KMS-11 (cell line): ENCODE results near the gene LIX1.
"Not testable (repeated sequence)": the region's sequence is repeated elsewhere in the genome, so short reads cannot be mapped to it uniquely, and the experiment has no call there.

Experiments used
- H2AFZ ChIP-seq: fragments of 200-600 bp; sonication (generic); 2 replicates; pipeline ENCODE4 v1.6.1; 2016; ENCODE audit warnings: antibody characterized with exemption, mixed run types, low read depth
- H3K27ac ChIP-seq: fragments of 200-600 bp; sonication (generic); 2 replicates; pipeline ENCODE4 v1.6.1; 2016; ENCODE audit warnings: mild to moderate bottlenecking, mixed run types
- H3K27me3 ChIP-seq: fragments of 200-600 bp; sonication (generic); 2 replicates; pipeline ENCODE4 v1.6.1; 2017; ENCODE audit warnings: mild to moderate bottlenecking, low read depth, mixed run types, moderate library complexity; ENCODE audit not compliant: insufficient read depth
- H3K36me3 ChIP-seq: fragments of 200-600 bp; sonication (generic); 2 replicates; pipeline ENCODE4 v1.6.1; 2017; ENCODE audit warnings: mild to moderate bottlenecking, mixed run types; ENCODE audit not compliant: insufficient read depth
- H3K4me1 ChIP-seq: fragments of 200-600 bp; sonication (generic); 2 replicates; pipeline ENCODE4 v1.6.1; 2016; ENCODE audit warnings: mild to moderate bottlenecking, low read depth, mixed run types; ENCODE audit not compliant: poor library complexity, severe bottlenecking
- H3K4me2 ChIP-seq: fragments of 200-600 bp; sonication (generic); 2 replicates; pipeline ENCODE4 v1.7.0; 2016; ENCODE audit warnings: mild to moderate bottlenecking, mixed run types
- H3K4me3 ChIP-seq: fragments of 200-600 bp; sonication (generic); IDR thresholded peaks from 2 replicates; pipeline ENCODE4 v1.6.1; 2017; ENCODE audit warnings: low read depth, low read length, mixed read lengths; ENCODE audit not compliant: insufficient read depth
- H3K79me2 ChIP-seq: fragments of 200-600 bp; sonication (generic); 2 replicates; pipeline ENCODE4 v1.6.1; 2016; ENCODE audit warnings: low read depth, mixed run types; ENCODE audit not compliant: insufficient read depth
- H3K9ac ChIP-seq: fragments of 200-600 bp; sonication (generic); 2 replicates; pipeline ENCODE4 v1.6.1; 2016; ENCODE audit warnings: mild to moderate bottlenecking, mixed run types
- H4K20me1 ChIP-seq: fragments of 200-600 bp; sonication (generic); 2 replicates; pipeline ENCODE4 v1.6.1; 2016; ENCODE audit warnings: mild to moderate bottlenecking, mixed run types; ENCODE audit not compliant: insufficient read depth
- CTCF ChIP-seq: fragments of 200-600 bp; sonication (generic); conservative IDR thresholded peaks from 2 replicates; pipeline ENCODE4 v1.6.1; 2017; ENCODE audit warnings: low read depth, mild to moderate bottlenecking, antibody characterized with exemption, low read length, moderate library complexity, mixed read lengths

The LIX1 gene

GRCh38 chr5:97183100-97183929 lies 40.9 kb upstream of the LIX1 start, which contains the start of gene RIOK2:
RIOK2 (minus strand) TSS chr5:97183247; CDS start chr5:97183191, 56 bp downstream.
- no peak for TF ChIP-seq CTCF
- H3K4me3 ChIP-seq, result no peak within 1 kb of the TSS
- H3K36me3 ChIP-seq, result no peaks in the 10 kb centered on the region; the same call in 1 of the 2 replicates
- H3K79me2 ChIP-seq, result peaks cover 29% of the 10 kb centered on the region
- peak within 1 kb of the TSS; percentile 81 for H3K4me2 ChIP-seq
- H3K9ac ChIP-seq, result peak within 1 kb of the TSS; percentile 84
- peak within 1 kb of the TSS; percentile 86 for H2AFZ ChIP-seq
- no peaks in the 10 kb centered on the region for H3K27me3 ChIP-seq
- peaks cover 25% of the 10 kb centered on the region for H3K4me1 ChIP-seq
- H4K20me1 ChIP-seq, result no peaks in the 10 kb centered on the region
- peak within 1 kb of the TSS; percentile 89 for H3K27ac ChIP-seq

GRCh38 chr5:97182571-97183099 lies 40.2 kb upstream of the LIX1 start:
- no peak for TF ChIP-seq CTCF
- Histone ChIP-seq H2AFZ (peak overlapping the region; percentile 86), H3K4me3 (no peak overlapping the region), H3K4me2 (peak overlapping the region; percentile 81), H3K9ac (peak overlapping the region; percentile 84), H3K27me3 (no peaks in the 10 kb centered on the region), H3K27ac (peak overlapping the region; percentile 89), H3K36me3 (peaks cover 5% of the 10 kb centered on the region; the same call in 1 of the 2 replicates), H3K4me1 (peaks cover 25% of the 10 kb centered on the region), H4K20me1 (no peaks in the 10 kb centered on the region), H3K79me2 (peaks cover 29% of the 10 kb centered on the region)

DNA sequence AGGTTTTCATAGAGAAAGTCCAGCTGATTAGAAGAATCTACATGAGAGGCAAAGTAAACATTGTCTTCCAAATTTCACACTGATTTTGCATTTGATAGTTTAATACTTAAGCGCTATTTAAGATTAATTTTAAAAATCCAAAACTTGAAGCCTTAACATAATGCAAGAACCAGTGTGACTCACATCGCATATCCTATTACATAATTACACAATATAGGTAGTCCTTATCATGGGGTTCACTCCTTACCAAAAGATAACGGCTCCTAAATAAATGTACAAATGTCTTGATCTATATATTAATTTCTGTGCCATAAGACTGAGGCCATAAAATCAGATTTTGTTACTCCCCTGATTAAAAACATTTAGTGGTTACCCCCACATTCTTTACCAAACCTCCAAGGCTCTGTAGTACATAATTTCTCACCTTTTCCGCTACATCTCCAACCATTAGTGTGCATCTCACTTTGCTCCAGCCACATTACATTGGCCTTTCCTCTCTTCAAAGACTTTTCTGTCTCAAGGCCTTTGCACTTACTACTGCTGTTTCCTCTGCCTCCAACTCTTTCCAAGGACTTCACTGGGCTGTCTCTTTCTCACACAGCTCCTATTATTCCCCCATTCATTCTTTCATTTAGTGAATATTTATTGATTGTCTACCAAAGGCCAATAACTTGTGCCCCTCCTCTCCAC lies 39.6 kb upstream of the LIX1 start:
- Histone ChIP-seq H3K79me2 (peaks cover 29% of the 10 kb centered on the region), H3K27me3 (no peaks in the 10 kb centered on the region), H3K27ac (0 out of 2 replicates have a peak overlapping the region, but pooled peaks have one; percentile 89), H4K20me1 (no peaks in the 10 kb centered on the region), H3K4me3 (no peak overlapping the region), H3K4me1 (peaks cover 25% of the 10 kb centered on the region), H3K36me3 (peaks cover 11% of the 10 kb centered on the region; the same call in 1 of the 2 replicates), H3K9ac (peak overlapping the region; percentile 84; the same call in 1 of the 2 replicates), H2AFZ (no peak overlapping the region), H3K4me2 (peak overlapping the region; percentile 81)
- TF ChIP-seq CTCF, result no peak

DNA sequence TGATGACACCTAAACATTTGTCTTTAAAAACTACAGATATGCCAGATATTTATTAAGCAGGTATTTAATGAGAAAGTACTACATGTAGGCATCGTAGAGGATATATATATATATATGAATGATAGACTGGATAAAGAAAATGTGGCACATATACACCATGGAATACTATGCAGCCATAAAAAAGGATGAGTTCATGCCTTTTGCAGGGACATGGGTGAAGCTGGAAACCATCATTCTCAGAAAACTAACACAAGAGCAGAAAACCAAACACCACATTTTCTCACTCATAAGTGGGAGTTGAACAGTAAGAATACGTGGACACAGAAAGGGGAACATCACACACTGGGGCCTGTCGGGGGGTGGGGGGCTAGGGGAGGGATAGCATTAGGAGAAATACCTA lies 37.0 kb upstream of the LIX1 start:
- Histone ChIP-seq H3K4me1 (peaks cover 25% of the 10 kb centered on the region), H3K79me2 (peaks cover 29% of the 10 kb centered on the region), H3K36me3 (peaks cover 14% of the 10 kb centered on the region; the same call in 1 of the 2 replicates)
- H3K4me3 ChIP-seq, H4K20me1 ChIP-seq, H3K4me2 ChIP-seq, H3K9ac ChIP-seq, H3K27ac ChIP-seq, H3K27me3 ChIP-seq, H2AFZ ChIP-seq: not testable (repeated sequence)
